Activated T-cell treated with anti-CD3 and anti-CD28 coated beads, Interleukin-2, amount 50 U/mL, for 24 hours (primary cell): ENCODE results near the gene TAGLN3.

Experiments
- DNase-seq: peaks from one replicate; pipeline ENCODE4 v3.0.0-alpha.2; 2020
- H3K27ac Mint-ChIP-seq: 2 replicates; pipeline ENCODE4 v1.8.0; 2020; ENCODE audit warnings: mild to moderate bottlenecking, mixed read lengths
- H3K27me3 Mint-ChIP-seq: 2 replicates; pipeline ENCODE4 v1.8.0; 2020; ENCODE audit warnings: mixed read lengths
- H3K36me3 Mint-ChIP-seq: 2 replicates; pipeline ENCODE4 v1.8.0; 2020; ENCODE audit warnings: low read depth, mixed read lengths
- H3K4me1 Mint-ChIP-seq: 2 replicates; pipeline ENCODE4 v1.8.0; 2020; ENCODE audit warnings: low read depth, mixed read lengths
- H3K4me3 Mint-ChIP-seq: 2 replicates; pipeline ENCODE4 v1.8.0; 2020; ENCODE audit warnings: mild to moderate bottlenecking, moderate library complexity, mixed read lengths
- H3K9me3 Mint-ChIP-seq: 2 replicates; pipeline ENCODE4 v1.8.0; 2020; ENCODE audit warnings: mixed read lengths

The TAGLN3 gene

DNA sequence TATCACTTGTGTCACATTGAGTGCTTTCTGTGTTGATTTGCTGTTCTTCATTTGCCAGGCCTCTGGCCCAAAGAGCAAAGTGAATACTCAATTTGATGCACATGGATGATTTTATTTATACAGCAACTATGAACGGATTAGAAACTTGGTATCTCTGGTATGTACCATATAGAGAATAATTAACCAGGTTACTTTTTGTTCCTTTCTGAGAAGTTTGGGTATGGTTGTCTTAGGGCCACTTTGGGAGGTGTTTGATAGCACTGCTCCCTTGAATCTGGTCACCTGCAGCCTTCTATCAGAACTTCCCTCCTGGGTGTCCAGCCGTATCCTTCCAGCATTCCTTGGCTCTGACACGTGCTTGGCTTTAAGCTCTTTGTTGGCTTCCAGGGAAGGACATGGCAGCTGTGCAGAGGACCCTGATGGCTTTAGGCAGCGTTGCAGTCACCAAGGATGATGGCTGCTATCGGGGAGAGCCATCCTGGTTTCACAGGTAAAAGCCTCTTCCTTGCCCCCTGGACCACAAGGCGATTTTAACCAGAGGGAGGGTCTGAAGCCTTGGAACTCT lies 12.7 kb downstream of the TAGLN3 start:
- Mint-ChIP-seq H3K27me3 (no peaks in the 10 kb centered on the region), H3K4me1 (peaks cover 22% of the 10 kb centered on the region), H3K9me3 (no peaks in the 10 kb centered on the region), H3K4me3 (no peak overlapping the region), H3K36me3 (no peaks in the 10 kb centered on the region), H3K27ac (no peak overlapping the region)
- DNase-seq = no peak

GRCh38 chr3:112012205-112012992 lies 13.7 kb downstream of the TAGLN3 start:
- Mint-ChIP-seq H3K4me1 (peaks cover 22% of the 10 kb centered on the region), H3K36me3 (no peaks in the 10 kb centered on the region), H3K27me3 (no peaks in the 10 kb centered on the region), H3K9me3 (no peaks in the 10 kb centered on the region), H3K27ac (no peak overlapping the region), H3K4me3 (no peak overlapping the region)
- DNase-seq = no peak

- peak overlapping the region; percentile 7 for H3K27ac Mint-ChIP-seq
- H3K27me3 Mint-ChIP-seq = no peaks in the 10 kb centered on the region
- H3K4me1 Mint-ChIP-seq = peaks cover 24% of the 10 kb centered on the region
Measured at GRCh38 chr3:112013058-112013783, 14.5 kb downstream of the TAGLN3 start.

GRCh38 chr3:112013784-112014143 lies 15.0 kb downstream of the TAGLN3 start:
- no peaks in the 10 kb centered on the region for H3K27me3 Mint-ChIP-seq
- no peak overlapping the region for H3K4me3 Mint-ChIP-seq
- no peak overlapping the region for H3K27ac Mint-ChIP-seq
- H3K4me1 Mint-ChIP-seq = peaks cover 24% of the 10 kb centered on the region
- no peaks in the 10 kb centered on the region for H3K9me3 Mint-ChIP-seq
- no peaks in the 10 kb centered on the region for H3K36me3 Mint-ChIP-seq
- DNase-seq = no peak

More at GRCh38 chr3:112013058-112013783, 14.5 kb downstream of the TAGLN3 start:
- DNase-seq = peak; percentile 72
- Mint-ChIP-seq H3K4me3 (no peak overlapping the region), H3K9me3 (no peaks in the 10 kb centered on the region), H3K36me3 (no peaks in the 10 kb centered on the region)

- no peak overlapping the region for H3K27ac Mint-ChIP-seq
- no peaks in the 10 kb centered on the region for H3K27me3 Mint-ChIP-seq
- no peaks in the 10 kb centered on the region for H3K36me3 Mint-ChIP-seq
- no peak for DNase-seq
- H3K9me3 Mint-ChIP-seq = no peaks in the 10 kb centered on the region
- no peak overlapping the region for H3K4me3 Mint-ChIP-seq
- peaks cover 24% of the 10 kb centered on the region for H3K4me1 Mint-ChIP-seq
Measured at GRCh38 chr3:112017091-112017490, 18.4 kb downstream of the TAGLN3 start.

- H3K36me3 Mint-ChIP-seq = no peaks in the 10 kb centered on the region
- H3K4me3 Mint-ChIP-seq = no peak overlapping the region
- no peak overlapping the region for H3K27ac Mint-ChIP-seq
- peaks cover 13% of the 10 kb centered on the region for H3K4me1 Mint-ChIP-seq
- no peaks in the 10 kb centered on the region for H3K27me3 Mint-ChIP-seq
- H3K9me3 Mint-ChIP-seq = no peaks in the 10 kb centered on the region
- DNase-seq = no peak
Measured at GRCh38 chr3:112018712-112019111, 20.0 kb downstream of the TAGLN3 start.

DNA sequence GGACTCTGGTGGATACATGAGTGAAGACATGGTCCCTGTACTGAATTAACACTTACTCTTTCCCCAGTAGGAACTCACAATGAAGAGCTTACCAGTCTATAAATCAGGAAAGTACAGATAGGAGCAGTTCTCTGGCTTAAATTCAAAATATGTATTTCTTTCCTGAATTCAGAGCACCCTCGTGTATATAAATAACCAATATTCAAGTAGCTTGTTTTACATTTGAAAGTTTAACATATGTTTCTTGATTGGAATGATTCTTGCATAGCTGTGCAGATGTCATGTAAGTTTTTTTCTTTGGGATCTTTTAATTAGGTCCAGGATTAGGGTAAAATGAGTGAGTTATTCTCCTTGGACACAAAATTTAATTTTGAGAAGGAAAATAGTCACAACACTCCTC lies 21.0 kb downstream of the TAGLN3 start:
- DNase-seq = no peak
- no peaks in the 10 kb centered on the region for H3K36me3 Mint-ChIP-seq
- H3K4me3 Mint-ChIP-seq = no peak overlapping the region
- H3K4me1 Mint-ChIP-seq = peaks cover 9% of the 10 kb centered on the region
- H3K27me3 Mint-ChIP-seq = no peaks in the 10 kb centered on the region
- H3K9me3 Mint-ChIP-seq = no peaks in the 10 kb centered on the region
- no peak overlapping the region for H3K27ac Mint-ChIP-seq

DNA sequence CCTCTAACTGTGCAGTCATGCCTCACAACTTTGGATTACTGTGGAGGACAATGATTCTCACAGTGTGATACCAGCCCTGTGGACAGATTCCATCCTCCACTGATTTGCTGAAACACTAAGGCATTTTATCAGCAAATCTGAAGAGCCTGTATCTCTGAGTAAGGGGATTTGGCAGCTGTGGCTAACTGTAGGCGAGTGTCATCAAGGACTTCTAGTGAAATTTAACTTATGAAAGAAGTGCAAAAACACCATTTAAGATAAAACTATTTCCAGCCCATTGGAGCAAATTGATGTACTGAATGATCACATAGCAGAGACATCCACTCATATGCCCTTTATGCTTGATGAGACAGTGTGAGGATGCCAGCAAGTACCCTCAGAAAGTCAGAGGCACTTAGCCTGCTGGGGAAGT lies 22.0 kb downstream of the TAGLN3 start:
- Mint-ChIP-seq H3K36me3 (no peaks in the 10 kb centered on the region), H3K4me1 (peaks cover 9% of the 10 kb centered on the region), H3K27ac (no peak overlapping the region), H3K4me3 (no peak overlapping the region), H3K9me3 (no peaks in the 10 kb centered on the region), H3K27me3 (no peaks in the 10 kb centered on the region)
- DNase-seq = no peak

GRCh38 chr3:112027142-112027541 lies 28.4 kb downstream of the TAGLN3 start:
- Mint-ChIP-seq H3K27ac (no peak overlapping the region), H3K4me1 (no peaks in the 10 kb centered on the region), H3K4me3 (no peak overlapping the region), H3K27me3 (no peaks in the 10 kb centered on the region), H3K36me3 (no peaks in the 10 kb centered on the region), H3K9me3 (no peaks in the 10 kb centered on the region)
- DNase-seq = no peak

GRCh38 chr3:112027826-112028225 lies 29.1 kb downstream of the TAGLN3 start:
- H3K4me3 Mint-ChIP-seq = no peak overlapping the region
- no peaks in the 10 kb centered on the region for H3K27me3 Mint-ChIP-seq
- no peak overlapping the region for H3K27ac Mint-ChIP-seq
- no peaks in the 10 kb centered on the region for H3K36me3 Mint-ChIP-seq
- no peak for DNase-seq
- no peaks in the 10 kb centered on the region for H3K4me1 Mint-ChIP-seq
- no peaks in the 10 kb centered on the region for H3K9me3 Mint-ChIP-seq

GRCh38 chr3:112030901-112031300 lies 32.2 kb downstream of the TAGLN3 start:
- Mint-ChIP-seq H3K27me3 (no peaks in the 10 kb centered on the region), H3K4me1 (no peaks in the 10 kb centered on the region), H3K36me3 (no peaks in the 10 kb centered on the region), H3K4me3 (no peak overlapping the region), H3K9me3 (no peaks in the 10 kb centered on the region), H3K27ac (no peak overlapping the region)
- DNase-seq = no peak

- Mint-ChIP-seq H3K4me1 (no peaks in the 10 kb centered on the region), H3K27me3 (no peaks in the 10 kb centered on the region), H3K4me3 (no peak overlapping the region), H3K27ac (no peak overlapping the region), H3K36me3 (no peaks in the 10 kb centered on the region), H3K9me3 (no peaks in the 10 kb centered on the region)
- DNase-seq = no peak
Measured at GRCh38 chr3:112032098-112032731, 33.5 kb downstream of the TAGLN3 start.

- Mint-ChIP-seq H3K27me3 (no peaks in the 10 kb centered on the region), H3K27ac (no peak within 1 kb of the TSS), H3K36me3 (no peaks in the 10 kb centered on the region), H3K4me1 (no peaks in the 10 kb centered on the region), H3K9me3 (no peaks in the 10 kb centered on the region), H3K4me3 (no peak within 1 kb of the TSS)
- no peak for DNase-seq
Measured at GRCh38 chr3:112034436-112034835, 35.7 kb downstream of the TAGLN3 start, which contains the start of gene TMPRSS7. TSS of gene TMPRSS7 (plus strand) at chr3:112034736. CDS start at chr3:112034846, 110 bp downstream.

DNA sequence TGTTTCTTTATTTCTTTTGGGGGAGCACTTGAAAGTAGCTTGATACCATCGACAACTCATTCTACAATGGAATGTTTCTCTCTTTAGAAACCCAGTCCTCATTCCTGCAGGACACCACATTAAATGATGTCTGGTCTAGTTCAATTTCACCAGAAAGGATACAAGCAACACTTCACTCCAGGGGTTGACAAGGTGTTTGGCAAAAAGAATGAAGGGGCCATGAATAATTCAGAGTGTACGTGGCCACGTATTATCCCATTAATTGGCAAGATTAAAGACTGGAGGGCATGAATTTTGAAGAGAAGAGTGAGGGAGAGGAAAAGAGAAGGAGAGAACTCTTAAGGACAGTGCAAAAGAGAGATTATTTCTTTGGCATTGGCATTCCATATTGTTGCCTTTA lies 36.5 kb downstream of the TAGLN3 start:
- Mint-ChIP-seq H3K27ac (no peak overlapping the region), H3K4me3 (no peak overlapping the region)

More for the DNA sequence above, 36.5 kb downstream of the TAGLN3 start:
- Mint-ChIP-seq H3K27me3 (no peaks in the 10 kb centered on the region), H3K4me1 (no peaks in the 10 kb centered on the region), H3K36me3 (no peaks in the 10 kb centered on the region), H3K9me3 (no peaks in the 10 kb centered on the region)
- DNase-seq = no peak
